Measurements from ENCODE around the gene MMP25.

DNA sequence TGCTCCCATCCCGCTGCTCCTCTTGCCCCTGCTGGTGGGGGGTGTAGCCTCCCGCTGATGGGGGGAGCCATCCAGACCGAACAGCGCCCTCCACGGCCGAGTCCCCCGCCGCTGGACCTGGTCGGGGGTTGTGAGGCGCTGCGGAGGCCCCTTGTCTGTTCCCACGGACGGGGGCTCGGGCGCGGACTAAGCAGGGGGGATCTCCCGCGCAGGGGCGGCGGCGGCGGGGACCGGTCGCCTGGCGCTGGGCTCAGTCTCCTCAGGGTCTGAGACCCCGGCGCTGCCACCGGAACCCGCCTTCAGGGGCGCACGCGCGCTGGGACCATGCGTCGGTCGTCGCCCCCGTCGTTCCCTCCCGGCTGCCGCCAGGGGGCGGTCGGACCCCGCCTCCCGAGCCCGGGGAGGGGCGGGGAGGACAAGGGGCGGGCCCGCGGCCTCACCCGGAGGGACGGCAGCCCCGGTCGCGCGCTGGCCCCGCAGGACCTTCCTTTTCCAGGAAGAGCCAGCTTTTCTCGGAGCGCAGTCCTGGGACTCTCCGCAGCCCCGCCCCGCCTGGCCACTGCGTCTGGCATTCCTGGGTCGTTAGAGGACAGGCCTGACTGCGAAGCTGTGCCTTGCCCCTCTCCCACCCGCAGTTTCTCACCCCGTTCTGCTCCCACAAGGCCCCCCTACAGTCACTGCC lies 12.8 kb downstream of the MMP25 start:
- TF ChIP-seq TAF1 (IDR thresholded peaks at IDR 0.05; ENCODE audit: borderline replicate concordance, low read depth, low read length) = no peak
- peak; percentile 40; the same call in 1 of the 2 replicates for TF ChIP-seq POLR2A (IDR thresholded peaks at IDR 0.05; ENCODE audit: low read depth, low read length)
